Smooth muscle cell of the brain vasculature (primary cell): Measurements from ENCODE around the gene TMEM187.

Experiments
- DNase-seq: peaks from one replicate; pipeline ENCODE4 v3.0.0-alpha.2; 2012; ENCODE audit warnings: low read depth, low spot score

The TMEM187 gene, protein sequence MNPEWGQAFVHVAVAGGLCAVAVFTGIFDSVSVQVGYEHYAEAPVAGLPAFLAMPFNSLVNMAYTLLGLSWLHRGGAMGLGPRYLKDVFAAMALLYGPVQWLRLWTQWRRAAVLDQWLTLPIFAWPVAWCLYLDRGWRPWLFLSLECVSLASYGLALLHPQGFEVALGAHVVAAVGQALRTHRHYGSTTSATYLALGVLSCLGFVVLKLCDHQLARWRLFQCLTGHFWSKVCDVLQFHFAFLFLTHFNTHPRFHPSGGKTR

DNA sequence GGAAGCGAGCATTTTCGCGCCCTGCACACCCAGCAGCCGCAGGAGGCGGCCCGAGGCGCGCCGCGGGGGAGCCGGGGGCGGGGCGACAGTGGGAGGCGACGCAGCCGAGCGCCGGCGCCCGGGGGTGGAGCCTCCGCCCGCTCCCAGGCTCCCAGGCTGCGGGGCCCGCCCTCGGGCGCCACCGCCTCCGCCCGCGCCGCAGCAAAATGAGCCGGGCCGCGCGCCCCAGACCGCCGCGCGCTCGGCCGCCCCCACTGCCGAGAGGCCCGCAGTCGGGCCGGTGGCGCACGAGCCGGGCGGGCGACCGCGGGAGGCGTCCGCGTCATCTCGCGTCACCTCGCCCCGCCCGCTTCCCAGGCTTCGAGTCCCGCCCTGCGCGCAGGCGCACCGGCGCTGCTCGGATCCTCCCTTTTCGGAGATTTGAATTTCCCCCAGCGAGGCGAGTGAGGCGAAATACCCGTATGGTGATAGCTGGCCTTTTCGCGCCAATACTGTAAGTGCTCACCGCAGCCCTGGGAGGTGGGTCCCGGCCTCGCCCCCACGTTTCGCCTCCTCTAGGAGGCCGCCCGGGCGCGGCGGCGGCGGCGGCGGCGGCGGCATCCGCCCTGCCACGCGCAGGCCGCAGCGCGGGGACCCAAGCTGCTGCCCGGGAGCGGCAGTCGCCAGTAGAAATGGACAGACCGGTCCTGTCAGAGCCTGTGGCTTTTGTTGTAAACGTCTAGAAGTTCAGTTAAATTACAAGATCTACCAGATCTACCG is at the start of gene TMEM187:
Gene TMEM187 (plus strand): TSS at position 387 of the 759 bp plus-strand sequence. CDS start 9,309 bp downstream, outside the sequence.
- peak; percentile 70 for DNase-seq

DNA sequence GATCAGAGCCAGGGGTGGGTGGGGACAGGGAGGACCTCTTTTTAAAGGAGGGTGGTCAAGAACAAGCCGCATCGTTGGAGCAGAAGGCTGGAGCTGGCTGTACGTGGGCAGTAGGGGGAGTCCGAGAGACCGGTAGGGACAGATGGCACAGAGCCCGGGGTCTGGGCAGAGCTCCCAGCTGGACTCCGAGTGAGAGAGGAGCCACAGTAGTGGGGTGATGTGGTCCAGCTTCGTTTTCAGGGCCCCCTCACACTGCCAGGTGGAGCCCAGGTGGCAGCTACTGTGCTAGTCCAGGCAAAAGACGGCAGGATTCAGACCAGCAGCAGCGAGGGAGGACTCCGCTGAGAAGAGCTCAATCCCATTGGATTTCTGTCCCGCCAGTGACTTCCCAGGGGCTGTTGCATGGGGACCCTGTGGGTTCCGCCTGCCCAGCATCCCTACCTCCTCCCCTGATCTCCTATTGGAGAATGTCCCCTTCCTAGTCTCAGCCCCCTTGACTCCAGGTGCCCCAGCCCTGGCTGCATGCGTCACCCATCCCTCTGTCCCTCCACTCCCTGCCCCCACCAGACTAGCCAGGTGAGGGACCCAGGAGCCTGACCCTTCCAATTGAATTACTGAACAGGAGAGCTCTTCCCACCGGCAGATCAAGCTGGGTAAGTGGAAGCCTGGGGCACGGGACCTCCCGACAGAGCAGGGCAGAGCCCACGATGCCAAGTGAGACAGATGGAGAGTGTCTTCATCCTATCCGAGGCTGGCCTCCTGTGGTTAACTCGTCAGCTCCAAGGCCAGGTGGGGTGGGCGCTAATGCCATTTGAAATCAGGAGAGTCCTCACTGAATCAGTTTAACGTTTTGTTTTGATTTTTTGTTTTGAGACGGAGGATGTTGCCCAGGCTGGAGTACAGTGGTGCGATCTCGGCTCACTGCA is 49.4 kb upstream of the TMEM187 start:
- no peak for DNase-seq

DNA sequence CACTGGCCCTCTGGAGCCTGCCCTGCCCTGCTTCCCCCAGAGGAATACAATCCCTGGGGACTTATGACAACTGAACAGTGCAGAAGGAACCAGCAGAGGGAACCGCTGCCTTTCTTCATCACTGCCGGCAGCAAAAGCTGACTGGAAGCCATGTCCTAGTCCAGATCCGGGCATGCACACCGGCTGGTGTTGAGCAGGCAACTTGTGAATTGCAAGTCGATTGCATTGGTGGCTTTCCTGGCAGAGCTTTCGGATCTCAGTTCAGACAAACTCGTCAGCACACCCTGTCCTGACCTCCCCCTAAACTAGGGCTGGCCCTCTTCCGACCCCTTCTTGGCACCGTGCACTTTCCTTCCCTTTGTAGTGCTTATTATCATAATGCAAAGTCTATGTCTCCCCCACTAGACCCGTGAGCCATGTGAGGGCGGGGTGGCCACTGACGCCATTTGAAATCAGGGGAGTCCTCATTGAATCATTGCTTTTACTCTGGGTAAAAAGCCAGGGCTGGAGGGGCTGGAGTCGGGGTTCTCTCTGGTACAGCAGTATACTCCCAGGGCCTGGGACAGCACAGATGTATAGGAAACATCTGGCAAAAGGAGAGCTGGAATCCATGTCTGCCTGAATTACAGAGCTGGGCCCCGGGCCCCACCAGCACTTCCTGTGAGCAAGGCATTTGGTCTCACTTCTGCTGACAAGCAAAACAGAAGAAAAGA is 48.2 kb upstream of the TMEM187 start:
- no peak for DNase-seq

DNA sequence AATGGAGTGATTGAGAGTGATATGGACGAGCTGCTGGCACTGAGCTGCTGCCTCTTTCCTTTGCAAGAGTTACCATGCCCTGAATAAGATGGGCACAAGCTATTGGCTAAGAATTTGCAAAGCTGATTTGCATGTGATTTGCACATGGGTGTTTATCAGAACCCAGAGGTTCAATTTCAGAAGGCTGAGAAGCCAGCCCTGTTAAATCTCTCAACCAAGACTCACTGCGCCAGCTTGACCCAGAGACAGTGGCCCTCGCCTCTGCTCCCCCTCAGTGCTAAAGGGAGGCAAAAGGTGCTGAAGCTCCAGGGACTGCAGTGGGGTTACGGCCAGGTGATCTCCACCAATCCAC is 47.2 kb upstream of the TMEM187 start:
- DNase-seq = no peak

- DNase-seq = no peak
Observed at GRCh38 chrX:153925739-153926551, 46.6 kb upstream of the TMEM187 start, which contains the start of gene ARHGAP4. Gene ARHGAP4 (minus strand): TSS chrX:153926264. CDS start chrX:153926202, 62 bp downstream.

DNA sequence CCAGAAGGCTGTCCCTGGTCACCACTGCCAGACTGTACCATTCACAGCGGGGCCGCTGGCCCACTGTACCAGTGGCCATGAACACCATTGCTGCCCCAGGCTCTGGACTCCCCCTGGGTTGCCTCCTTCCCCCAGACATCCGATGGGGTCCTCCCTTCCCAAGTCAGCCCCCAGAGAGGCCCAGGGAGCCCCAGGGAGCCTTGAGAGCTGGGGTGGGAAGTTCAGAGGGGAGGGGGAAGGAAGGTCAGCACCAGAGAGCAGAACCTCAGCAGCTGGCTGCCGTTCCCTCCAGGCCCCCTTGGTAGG is 46.0 kb upstream of the TMEM187 start:
- DNase-seq = no peak

GRCh38 chrX:153926858-153927671 is 45.5 kb upstream of the TMEM187 start:
- no peak for DNase-seq

DNA sequence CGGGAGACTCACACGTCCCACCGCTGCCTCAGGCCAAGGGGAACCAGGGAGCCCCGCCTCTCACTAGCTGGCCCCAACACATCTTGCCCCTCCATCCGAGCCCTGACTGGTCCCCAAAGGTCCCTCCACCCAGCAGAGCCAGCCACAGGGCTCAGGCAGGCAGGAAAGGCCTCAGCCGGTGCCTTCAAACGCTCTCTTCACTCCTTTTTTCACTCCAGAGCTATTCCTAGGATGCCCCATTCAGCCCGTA is 45.0 kb upstream of the TMEM187 start:
- DNase-seq = no peak

DNA sequence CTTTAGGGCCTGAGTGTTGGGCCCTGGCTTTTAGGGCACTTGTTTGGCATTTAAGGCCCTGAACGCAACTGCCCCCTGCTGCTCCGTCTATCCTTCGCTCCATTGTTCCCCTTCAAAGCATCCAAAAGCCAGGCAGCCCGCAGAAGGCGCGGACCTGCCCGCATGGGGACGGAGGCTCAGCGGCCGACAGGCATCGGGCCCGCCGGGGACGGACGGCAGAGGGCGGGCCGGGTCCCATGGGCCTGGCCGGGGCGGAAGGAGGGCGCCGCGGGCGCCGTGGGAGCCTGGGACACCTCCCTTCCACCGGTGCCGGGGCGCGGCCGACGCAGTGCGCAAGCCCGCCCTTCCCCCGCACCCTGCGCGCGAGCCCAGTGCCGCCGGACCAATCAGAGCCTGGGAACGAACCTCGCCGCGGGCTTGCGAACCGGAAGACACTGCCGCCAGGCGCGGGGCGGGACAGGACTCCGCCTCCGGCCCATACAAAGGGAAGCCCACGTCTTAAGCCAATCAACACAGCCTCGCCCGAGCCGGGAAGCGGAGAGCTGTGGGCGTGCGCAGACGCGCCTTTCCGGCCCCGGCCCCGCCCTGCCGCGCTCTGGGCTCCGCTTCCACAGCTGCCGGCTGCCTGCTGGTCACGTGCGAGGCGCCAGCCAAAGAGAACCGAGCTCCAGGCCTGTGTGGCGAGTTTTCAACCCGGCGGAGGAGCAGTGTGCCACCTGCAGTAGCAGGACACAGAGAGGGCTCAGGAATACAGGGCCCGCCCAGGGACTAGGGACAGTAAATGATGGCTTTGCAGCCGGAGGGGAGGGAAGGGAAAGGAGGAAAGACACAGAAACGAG is 44.4 kb upstream of the TMEM187 start:
- DNase-seq = peak; percentile 93

DNA sequence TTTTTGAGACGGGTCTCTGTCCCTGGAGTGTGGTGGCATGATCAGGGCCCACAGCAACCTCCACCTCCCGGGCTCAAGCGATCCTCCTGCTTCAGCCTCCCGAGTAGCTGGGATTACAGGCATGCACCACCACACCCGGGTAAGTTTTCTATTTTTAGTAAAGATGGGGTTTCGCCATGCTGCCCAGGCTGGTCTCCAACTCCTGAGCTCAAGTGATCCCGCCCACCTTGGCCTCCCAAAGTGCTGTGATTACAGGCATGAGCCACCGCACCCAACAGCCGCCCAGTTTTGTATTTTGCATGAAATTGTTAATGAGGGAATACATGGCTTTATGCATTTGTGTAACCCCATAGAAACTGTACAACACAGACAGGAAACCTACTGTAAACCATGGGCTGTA is 43.7 kb upstream of the TMEM187 start:
- DNase-seq = no peak

- no peak for DNase-seq
Observed at GRCh38 chrX:153929576-153929975, 43.0 kb upstream of the TMEM187 start.

GRCh38 chrX:153930011-153930910 is 42.3 kb upstream of the TMEM187 start:
- no peak for DNase-seq

- no peak for DNase-seq
Observed at GRCh38 chrX:153931151-153931550, 41.4 kb upstream of the TMEM187 start.

DNA sequence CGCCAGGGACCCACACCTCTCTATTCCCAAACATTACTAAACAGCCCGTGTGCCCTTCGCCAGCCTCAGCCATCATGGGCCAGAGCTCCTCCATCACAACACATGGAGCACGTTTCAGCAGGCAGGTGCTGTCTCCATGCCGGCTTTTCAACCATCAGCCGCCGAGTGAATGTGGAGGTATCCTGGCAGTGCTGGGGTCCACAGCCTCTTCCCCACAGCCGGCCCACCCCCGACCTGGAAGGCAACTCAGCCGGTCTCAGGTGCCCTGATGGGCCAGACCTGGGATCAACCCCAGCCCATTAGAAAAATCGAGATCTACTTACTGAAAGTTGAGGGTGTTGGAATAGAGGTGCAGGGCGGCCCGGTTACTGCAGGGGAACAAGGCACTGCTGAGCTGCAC is 40.8 kb upstream of the TMEM187 start:
- DNase-seq = no peak

GRCh38 chrX:153932220-153932915 is 40.2 kb upstream of the TMEM187 start:
- no peak for DNase-seq

DNA sequence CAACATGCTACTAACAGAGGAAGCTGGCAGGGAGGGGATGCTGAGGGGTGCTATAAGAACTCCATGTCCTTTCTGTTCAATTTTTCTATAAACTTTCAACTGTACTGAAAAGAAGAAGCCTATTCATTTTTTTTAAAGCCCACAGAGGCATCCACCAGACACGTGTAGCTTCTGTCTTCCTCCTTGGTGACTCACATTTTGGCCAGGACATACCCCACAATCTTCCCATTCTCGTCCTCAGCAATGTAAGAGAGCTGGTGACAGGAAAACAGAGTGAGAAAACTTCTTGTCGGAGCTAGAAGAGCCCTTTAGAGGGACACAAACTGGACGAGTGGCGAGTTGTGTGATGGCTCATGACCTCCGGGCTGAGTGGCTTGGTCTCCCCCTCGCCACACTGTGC is 38.8 kb upstream of the TMEM187 start:
- DNase-seq = no peak

- no peak for DNase-seq
Observed at GRCh38 chrX:153934148-153934761, 38.3 kb upstream of the TMEM187 start.
